HCT116 (cell line): ENCODE results near the gene ZC3H12A. TPM values are rescaled to one million over a fixed set of nuclear protein-coding genes. Genes with fewer than 3 reads are reported as not detected.

Source experiments
- ATAC-seq: fragments of 200-7000 bp; cut with Tn5 transposase; 2 replicates; pipeline ENCODE4 v1.9.1; 2020; ENCODE audit warnings: mild to moderate bottlenecking, moderate library complexity
- BruUV-seq: library from RNA; stranded (reverse); fragments of 400-500 nt; replicated peaks from 2 replicates; lab custom pipeline; 2021; lab: Mats Ljungman, UMichigan
- CTCF ChIA-PET: fragments of 300-600 bp; sonication (Branson Sonifier 250); formaldehyde crosslinking; loops from one replicate; lab custom pipeline; 2021; ENCODE audit warnings: antibody characterized with exemption; lab: Charles Lee
- POLR2A ChIA-PET: fragments of 300-600, 350-600 bp; sonication (Branson Sonifier 250); formaldehyde crosslinking; loops from one replicate; lab custom pipeline; 2021; ENCODE audit warnings: antibody characterized with exemption; lab: Charles Lee
- RAD21 ChIA-PET, 2 experiments: fragments of 300-600 bp; sonication (Branson Sonifier 250); formaldehyde crosslinking; loops; one replicate each; lab custom pipeline; 2023; ENCODE audit warnings: low total read pairs in 2 of 2; ENCODE audit not compliant: uncharacterized antibody in 2 of 2, unreplicated experiment in 2 of 2, low non-redundant PET in 1 of 2; lab: Charles Lee
- DNase-seq: peaks from one replicate; pipeline ENCODE4 v3.0.0-alpha.2; 2010; ENCODE audit warnings: low read depth, low spot score
- H2AFZ ChIP-seq: fragments of 200-600 bp; shearing (Covaris generic), sonication (generic); 2 replicates; pipeline ENCODE4 v1.6.1; 2017; ENCODE audit warnings: low read depth, mixed run types, mixed read lengths, antibody characterized with exemption, low read length; ENCODE audit not compliant: poor library complexity, severe bottlenecking
- H3K27ac ChIP-seq: 2 replicates; pipeline ENCODE4 v1.5.1; 2012; ENCODE audit warnings: low read depth, low read length
- H3K27me3 ChIP-seq: fragments of 200-600 bp; sonication (generic); 2 replicates; pipeline ENCODE4 v1.6.1; 2016; ENCODE audit warnings: mixed run types, low read length, mixed read lengths; ENCODE audit not compliant: insufficient read depth
- H3K36me3 ChIP-seq, 2 experiments: fragments of 200-500 bp in 1 of 2; fragments of 200-600 bp in 1 of 2; sonication (Bioruptor generic) in 1 of 2; sonication (generic) in 1 of 2; 2 replicates each; pipeline versions ENCODE4 v1.5.1 to v1.6.1; 2014 to 2016; ENCODE audit warnings: low read length in 2 of 2, inconsistent platforms in 1 of 2, mixed read lengths in 1 of 2, mixed run types in 1 of 2; ENCODE audit not compliant: insufficient read depth in 2 of 2, control insufficient read depth in 1 of 2
- H3K4me1 ChIP-seq, 2 experiments: fragments of 200-600 bp in 1 of 2; sonication (generic) in 1 of 2; 2 replicates each; pipeline versions ENCODE4 v1.5.1 to v1.6.1; 2012 to 2017; ENCODE audit warnings: low read length in 2 of 2, inconsistent platforms in 1 of 2, mild to moderate bottlenecking in 1 of 2, mixed read lengths in 1 of 2, mixed run types in 1 of 2, moderate library complexity in 1 of 2; ENCODE audit not compliant: insufficient read depth in 2 of 2, control insufficient read depth in 1 of 2
- H3K4me2 ChIP-seq: fragments of 200-600 bp; sonication (generic); 2 replicates; pipeline ENCODE4 v1.6.1; 2017; ENCODE audit warnings: mixed run types, low read length, mixed read lengths
- H3K4me3 ChIP-seq, 2 experiments: fragments of 200-600 bp in 1 of 2; sonication (generic) in 1 of 2; replicated peaks in 1 of 2; 2 replicates each; pipeline ENCODE4 v1.5.1; 2011 to 2016; ENCODE audit warnings: low read length in 2 of 2, control low read depth in 1 of 2, low read depth in 1 of 2, mild to moderate bottlenecking in 1 of 2, mixed read lengths in 1 of 2, mixed run types in 1 of 2
- H3K79me2 ChIP-seq: fragments of 200-600 bp; sonication (generic); 2 replicates; pipeline ENCODE4 v1.6.1; 2017; ENCODE audit warnings: mild to moderate bottlenecking, mixed run types, low read length, moderate library complexity, mixed read lengths; ENCODE audit not compliant: insufficient read depth
- H3K9ac ChIP-seq: fragments of 200-600 bp; sonication (generic); 2 replicates; pipeline ENCODE4 v1.6.1; 2016; ENCODE audit warnings: low read length, mixed read lengths
- H3K9me2 ChIP-seq: fragments of 200-600 bp; sonication (generic), shearing (Covaris generic); 2 replicates; pipeline ENCODE4 v1.6.1; 2017; ENCODE audit warnings: mixed run types, mild to moderate bottlenecking, moderate library complexity; ENCODE audit not compliant: insufficient read depth
- H3K9me3 ChIP-seq, 2 experiments: fragments of 200-500 bp in 1 of 2; fragments of 200-600 bp in 1 of 2; sonication (Bioruptor generic) in 1 of 2; sonication (generic) in 1 of 2; 2 replicates each; pipeline ENCODE4 v1.6.1; 2014 to 2017; ENCODE audit warnings: low read length in 2 of 2, mixed read lengths in 2 of 2, inconsistent platforms in 1 of 2, low read depth in 1 of 2, mild to moderate bottlenecking in 1 of 2, mixed run types in 1 of 2, moderate library complexity in 1 of 2; ENCODE audit not compliant: control insufficient read depth in 1 of 2, insufficient read depth in 1 of 2
- H4K20me1 ChIP-seq: fragments of 200-600 bp; sonication (generic), shearing (Covaris generic); 2 replicates; pipeline ENCODE4 v1.6.1; 2017; ENCODE audit warnings: mixed run types, mild to moderate bottlenecking, moderate library complexity; ENCODE audit not compliant: insufficient read depth
- POLR2AphosphoS5 ChIP-seq: IDR thresholded peaks from 2 replicates; pipeline ENCODE4 v1.6.1; 2011; ENCODE audit warnings: mild to moderate bottlenecking, low read depth, low read length, moderate library complexity
- SRF ChIP-seq: IDR thresholded peaks from 2 replicates; pipeline ENCODE4 v1.6.1; 2012; ENCODE audit warnings: low read depth
- ZFX ChIP-seq: fragments of 450-650 bp; IDR thresholded peaks from 2 replicates; pipeline ENCODE4 v1.6.1; 2017
- ZNF274 ChIP-seq: fragments of 200-500 bp; sonication (Bioruptor generic); IDR thresholded peaks from 2 replicates; pipeline ENCODE4 v1.6.1; 2014; ENCODE audit warnings: mild to moderate bottlenecking, low read depth, low read length, inconsistent platforms
- intact Hi-C: fragments of 100-400 bp; cut with micrococcal nuclease; formaldehyde crosslinking; loops from 2 replicates; pipeline ENCODE4 v1.10.0; 2022
- total RNA-seq: library from RNA; stranded (reverse); gene quantifications from one replicate; pipeline ENCODE4 v1.2.1, GENCODE V29; 2021; ENCODE audit not compliant: unreplicated experiment

ZC3H12A gene
- total RNA-seq, 1 experiment from 2014 or later, result 10.6 TPM

- no peak overlapping the region for H3K27ac ChIP-seq
- no peaks in the 10 kb centered on the region for H3K9me2 ChIP-seq
- H3K4me2 ChIP-seq, result no peak overlapping the region
- no TSS peak for BruUV-seq
- ChIA-PET RAD21 (no interaction called here), CTCF (interaction anchor here (0.8 to 1.2 kb wide), 2 partner anchors 11 to 12 kb away, joined by 4 to 12 read pairs; no protein-coding TSS in a partner anchor), POLR2A (no interaction called here)
- DNase-seq (no peak), ATAC-seq (no peak)
- H4K20me1 ChIP-seq, result peaks cover 3% of the 10 kb centered on the region; the same call in 1 of the 2 replicates
- H3K27me3 ChIP-seq, result no peaks in the 10 kb centered on the region
- H3K9me3 ChIP-seq, result no peaks in the 10 kb centered on the region
- TF ChIP-seq ZNF274, result no peak
- no peaks in the 10 kb centered on the region for H3K79me2 ChIP-seq
- intact Hi-C loops, result no loop called here
- H3K4me3 ChIP-seq, result no peak overlapping the region
- no peak overlapping the region for H3K9ac ChIP-seq
- no peak overlapping the region for H2AFZ ChIP-seq
- H3K36me3 ChIP-seq, result peaks cover 12 to 13% of the 10 kb centered on the region in 2 experiments; a peak in 2 of 4 replicates
- peaks cover 0 to 9% of the 10 kb centered on the region in 2 experiments; a peak in 1 of 4 replicates for H3K4me1 ChIP-seq
Measured at GRCh38 chr1:37498872-37499617, 24.7 kb downstream of the ZC3H12A start.

- ChIA-PET CTCF (no interaction called here), RAD21 (no interaction called here), POLR2A (no interaction called here)
- peaks cover 14 to 18% of the 10 kb centered on the region in 2 experiments; a peak in 2 of 4 replicates for H3K36me3 ChIP-seq
- no peak overlapping the region for H3K4me2 ChIP-seq
- H3K9me3 ChIP-seq, result no peaks in the 10 kb centered on the region
- no peak overlapping the region for H2AFZ ChIP-seq
- DNase-seq, result no peak
- no peaks in the 10 kb centered on the region for H3K79me2 ChIP-seq
- TF ChIP-seq SRF (no peak), POLR2AphosphoS5 (no peak), ZFX (no peak)
- H3K27me3 ChIP-seq, result no peaks in the 10 kb centered on the region
- H3K27ac ChIP-seq, result no peak overlapping the region
- BruUV-seq, result no TSS peak
- intact Hi-C loops, result no loop called here
- no peaks in the 10 kb centered on the region; the same call in 1 of the 2 replicates for H4K20me1 ChIP-seq
- H3K9me2 ChIP-seq, result no peaks in the 10 kb centered on the region
- H3K9ac ChIP-seq, result no peak overlapping the region
- peaks cover 0 to 9% of the 10 kb centered on the region in 2 experiments; a peak in 1 of 4 replicates for H3K4me1 ChIP-seq
- H3K4me3 ChIP-seq, result no peak overlapping the region
- ATAC-seq, result no peak
Measured at GRCh38 chr1:37501661-37502060, 27.3 kb downstream of the ZC3H12A start.
